ENCODE data around the gene NUP205.
A peak's percentile ranks its signal among the peaks of the same experiment; 100 is the strongest.

Gene NUP205

GRCh38 chr7:135557455-135558336 is at the start of gene NUP205:
TSS of gene NUP205 (plus strand) at chr7:135557917. CDS start at chr7:135557945, 28 bp downstream.
- peak within 1 kb of the TSS; percentile 77 for H3K27ac ChIP-seq
- no peak for DNase-seq (ENCODE audit: low read depth, low spot score)

GRCh38 chr7:135508883-135509588 is 48.7 kb upstream of the NUP205 start:
- DNase-seq (ENCODE audit: low read depth, low spot score) = no peak
- peak overlapping the region; percentile 80 for H3K27ac ChIP-seq

- DNase-seq (ENCODE audit: low read depth, low spot score) = no peak
- peak overlapping the region; percentile 80 for H3K27ac ChIP-seq
Observed at GRCh38 chr7:135509589-135509838, 48.2 kb upstream of the NUP205 start.

GRCh38 chr7:135509839-135510591 is 47.7 kb upstream of the NUP205 start, which contains the start of gene CNOT4:
TSS of gene CNOT4 (minus strand) at chr7:135510102. CDS start at chr7:135438331, 71,771 bp downstream.
- peak within 1 kb of the TSS; percentile 80 for H3K27ac ChIP-seq
- peak; percentile 79 for DNase-seq (ENCODE audit: low read depth, low spot score)

GRCh38 chr7:135510592-135511183 is 47.0 kb upstream of the NUP205 start:
- no peak for DNase-seq (ENCODE audit: low read depth, low spot score)
- peak overlapping the region; percentile 80 for H3K27ac ChIP-seq

- peak; percentile 45 for DNase-seq (ENCODE audit: low read depth, low spot score)
- H3K27ac ChIP-seq = peak overlapping the region; percentile 70
Observed at GRCh38 chr7:135512135-135512887, 45.4 kb upstream of the NUP205 start.

- no peak for DNase-seq (ENCODE audit: low read depth, low spot score)
- H3K27ac ChIP-seq = no peak overlapping the region
Observed at GRCh38 chr7:135514856-135515255, 42.9 kb upstream of the NUP205 start.

GRCh38 chr7:135517060-135517459 is 40.7 kb upstream of the NUP205 start:
- no peak overlapping the region for H3K27ac ChIP-seq
- DNase-seq (ENCODE audit: low read depth, low spot score) = no peak

- no peak for DNase-seq (ENCODE audit: low read depth, low spot score)
- no peak overlapping the region for H3K27ac ChIP-seq
Observed at GRCh38 chr7:135518748-135519147, 39.0 kb upstream of the NUP205 start.

GRCh38 chr7:135519233-135519688 is 38.5 kb upstream of the NUP205 start:
- no peak overlapping the region for H3K27ac ChIP-seq
- no peak for DNase-seq (ENCODE audit: low read depth, low spot score)

GRCh38 chr7:135519871-135520270 is 37.8 kb upstream of the NUP205 start:
- H3K27ac ChIP-seq = no peak overlapping the region
- DNase-seq (ENCODE audit: low read depth, low spot score) = no peak

- H3K27ac ChIP-seq = no peak overlapping the region
- DNase-seq (ENCODE audit: low read depth, low spot score) = no peak
Observed at GRCh38 chr7:135522509-135522908, 35.2 kb upstream of the NUP205 start.

GRCh38 chr7:135523146-135523545 is 34.6 kb upstream of the NUP205 start:
- no peak overlapping the region for H3K27ac ChIP-seq
- DNase-seq (ENCODE audit: low read depth, low spot score) = no peak

GRCh38 chr7:135525426-135525825 is 32.3 kb upstream of the NUP205 start:
- DNase-seq (ENCODE audit: low read depth, low spot score) = no peak
- H3K27ac ChIP-seq = no peak overlapping the region

- H3K27ac ChIP-seq = no peak overlapping the region
- DNase-seq (ENCODE audit: low read depth, low spot score) = no peak
Observed at GRCh38 chr7:135527025-135527424, 30.7 kb upstream of the NUP205 start.

- H3K27ac ChIP-seq = no peak overlapping the region
- peak; percentile 44 for DNase-seq (ENCODE audit: low read depth, low spot score)
Observed at GRCh38 chr7:135536150-135536549, 21.6 kb upstream of the NUP205 start.

- no peak overlapping the region for H3K27ac ChIP-seq
- DNase-seq (ENCODE audit: low read depth, low spot score) = no peak
Observed at GRCh38 chr7:135537453-135537852, 20.3 kb upstream of the NUP205 start.

- no peak for DNase-seq (ENCODE audit: low read depth, low spot score)
- H3K27ac ChIP-seq = no peak overlapping the region
Observed at GRCh38 chr7:135537905-135538304, 19.8 kb upstream of the NUP205 start.

- DNase-seq (ENCODE audit: low read depth, low spot score) = no peak
Observed at GRCh38 chr7:135538376-135538775, 19.3 kb upstream of the NUP205 start.

GRCh38 chr7:135539629-135540028 is 18.1 kb upstream of the NUP205 start:
- DNase-seq (ENCODE audit: low read depth, low spot score) = no peak

More at GRCh38 chr7:135538376-135538775, 19.3 kb upstream of the NUP205 start:
- no peak overlapping the region for H3K27ac ChIP-seq

More at GRCh38 chr7:135539629-135540028, 18.1 kb upstream of the NUP205 start:
- no peak overlapping the region for H3K27ac ChIP-seq

Measured in epithelial cell of prostate (primary cell).